Stimulated activated CD4-positive, alpha-beta T cell treated with anti-CD3 and anti-CD28 coated beads, Interleukin-1b, Interleukin-23, amount 100 ng/mL, for 1 hour (primary cell): ENCODE results near the gene FGGY.
"Not testable (repeated sequence)": the region's sequence is repeated elsewhere in the genome, so short reads cannot be mapped to it uniquely, and the experiment has no call there.

Experiments
- DNase-seq, 2 donors: peaks; one replicate each; pipeline ENCODE4 v3.0.0-alpha.2; 2020; ENCODE audit warnings: low read depth in 2 of 2

The FGGY gene

GRCh38 chr1:59443310-59443709 is 146.4 kb downstream of the FGGY start:
- DNase-seq, result no peak

GRCh38 chr1:59444520-59444919 is 147.6 kb downstream of the FGGY start:
- no peak for DNase-seq

- no peak for DNase-seq
Measured at GRCh38 chr1:59445040-59445439, 148.1 kb downstream of the FGGY start.

- no peak for DNase-seq
Measured at GRCh38 chr1:59446257-59446901, 149.5 kb downstream of the FGGY start.

GRCh38 chr1:59452026-59452425 is 155.1 kb downstream of the FGGY start:
- DNase-seq, result no peak

GRCh38 chr1:59452559-59452958 is 155.7 kb downstream of the FGGY start:
- DNase-seq, result no peak

GRCh38 chr1:59453297-59453968 is 156.5 kb downstream of the FGGY start:
- DNase-seq, result no peak

- DNase-seq, result no peak
Measured at GRCh38 chr1:59455206-59455605, 158.3 kb downstream of the FGGY start.

GRCh38 chr1:59457786-59458185 is 160.9 kb downstream of the FGGY start:
- DNase-seq, result no peak

GRCh38 chr1:59458884-59459283 is 162.0 kb downstream of the FGGY start:
- no peak for DNase-seq

GRCh38 chr1:59462942-59463341 is 166.0 kb downstream of the FGGY start:
- DNase-seq, result not testable (repeated sequence)

- DNase-seq, result not testable (repeated sequence)
Measured at GRCh38 chr1:59465478-59465877, 168.6 kb downstream of the FGGY start.

- DNase-seq, result no peak
Measured at GRCh38 chr1:59468828-59469428, 172.0 kb downstream of the FGGY start.

GRCh38 chr1:59471991-59472570 is 175.2 kb downstream of the FGGY start:
- not testable (repeated sequence) for DNase-seq

- DNase-seq, result no peak
Measured at GRCh38 chr1:59473831-59474230, 176.9 kb downstream of the FGGY start.

- no peak for DNase-seq
Measured at GRCh38 chr1:59474496-59474895, 177.6 kb downstream of the FGGY start.

- no peak for DNase-seq
Measured at GRCh38 chr1:59475737-59476136, 178.8 kb downstream of the FGGY start.

- DNase-seq, result no peak
Measured at GRCh38 chr1:59477286-59477685, 180.4 kb downstream of the FGGY start.

GRCh38 chr1:59477867-59478266 is 181.0 kb downstream of the FGGY start:
- DNase-seq, result no peak

- no peak for DNase-seq
Measured at GRCh38 chr1:59478822-59479221, 181.9 kb downstream of the FGGY start.

GRCh38 chr1:59480188-59480888 is 183.4 kb downstream of the FGGY start:
- no peak for DNase-seq

- no peak for DNase-seq
Measured at GRCh38 chr1:59481881-59482505, 185.1 kb downstream of the FGGY start.
